HEK293 (cell line): ENCODE data around the gene PLLP.

Source experiments
- GLIS1 ChIP-seq: fragments of 450-650 bp; formaldehyde crosslinking; IDR thresholded peaks from 2 replicates; pipeline ENCODE4 v1.5.1; 2016; ENCODE audit warnings: missing biosample characterization, missing genetic modification characterization
- HIC1 ChIP-seq: fragments of 450-650 bp; formaldehyde crosslinking; IDR thresholded peaks from 2 replicates; pipeline ENCODE4 v1.5.1; 2016; ENCODE audit warnings: missing biosample characterization, missing genetic modification characterization
- IKZF3 ChIP-seq: fragments of 450-650 bp; IDR thresholded peaks from 2 replicates; pipeline ENCODE4 v1.5.0; 2018; ENCODE audit warnings: missing biosample characterization, mild to moderate bottlenecking, missing genetic modification characterization, moderate library complexity
- KLF1 ChIP-seq: fragments of 450-650 bp; formaldehyde crosslinking; IDR thresholded peaks from 2 replicates; pipeline ENCODE4 v1.5.1; 2016; ENCODE audit warnings: missing biosample characterization, missing genetic modification characterization
- KLF16 ChIP-seq: fragments of 450-650 bp; formaldehyde crosslinking; IDR thresholded peaks from 2 replicates; pipeline ENCODE4 v1.5.1; 2017; ENCODE audit warnings: missing biosample characterization, missing genetic modification characterization
- OVOL3 ChIP-seq: fragments of 450-650 bp; formaldehyde crosslinking; IDR thresholded peaks from 2 replicates; pipeline ENCODE4 v1.5.1; 2016; ENCODE audit warnings: missing biosample characterization, missing genetic modification characterization
- PRDM2 ChIP-seq: fragments of 450-650 bp; formaldehyde crosslinking; IDR thresholded peaks from 2 replicates; pipeline ENCODE4 v1.5.1; 2016; ENCODE audit warnings: missing biosample characterization, missing genetic modification characterization, borderline replicate concordance
- SP2 ChIP-seq: fragments of 450-650 bp; formaldehyde crosslinking; IDR thresholded peaks from 2 replicates; pipeline ENCODE4 v1.5.1; 2016; ENCODE audit warnings: missing biosample characterization, missing genetic modification characterization
- ZIC2 ChIP-seq: fragments of 450-650 bp; formaldehyde crosslinking; IDR thresholded peaks from 2 replicates; pipeline ENCODE4 v1.5.1; 2016; ENCODE audit warnings: missing biosample characterization, missing genetic modification characterization
- ZNF16 ChIP-seq: fragments of 450-650 bp; formaldehyde crosslinking; IDR thresholded peaks from 2 replicates; pipeline ENCODE4 v1.5.1; 2016; ENCODE audit warnings: low read depth, missing biosample characterization, missing genetic modification characterization
- ZNF19 ChIP-seq: fragments of 450-650 bp; formaldehyde crosslinking; IDR thresholded peaks from 2 replicates; pipeline ENCODE4; 2016; ENCODE audit warnings: missing biosample characterization, missing genetic modification characterization, low read depth
- ZNF221 ChIP-seq: fragments of 450-650 bp; formaldehyde crosslinking; IDR thresholded peaks from 2 replicates; pipeline ENCODE4 v1.5.1; 2017; ENCODE audit warnings: missing biosample characterization, missing genetic modification characterization, borderline replicate concordance
- ZNF280D ChIP-seq: fragments of 450-650 bp; formaldehyde crosslinking; IDR thresholded peaks from 2 replicates; pipeline ENCODE4 v1.5.1; 2016; ENCODE audit warnings: missing biosample characterization, missing genetic modification characterization
- ZNF335 ChIP-seq: fragments of 450-650 bp; formaldehyde crosslinking; conservative IDR thresholded peaks from 2 replicates; pipeline ENCODE4 v1.5.1; 2016; ENCODE audit warnings: missing biosample characterization, missing genetic modification characterization
- ZNF341 ChIP-seq: fragments of 450-650 bp; formaldehyde crosslinking; IDR thresholded peaks from 2 replicates; pipeline ENCODE4; 2016; ENCODE audit warnings: low read depth, missing biosample characterization, missing genetic modification characterization
- ZNF394 ChIP-seq: fragments of 450-650 bp; formaldehyde crosslinking; IDR thresholded peaks from 2 replicates; pipeline ENCODE4 v1.5.1; 2016; ENCODE audit warnings: missing biosample characterization, missing genetic modification characterization, mild to moderate bottlenecking, moderate library complexity, borderline replicate concordance
- ZNF404 ChIP-seq: fragments of 450-650 bp; formaldehyde crosslinking; IDR thresholded peaks from 2 replicates; pipeline ENCODE4 v1.5.1; 2017; ENCODE audit warnings: missing biosample characterization, missing genetic modification characterization
- ZNF548 ChIP-seq: fragments of 450-650 bp; formaldehyde crosslinking; IDR thresholded peaks from 2 replicates; pipeline ENCODE4 v1.5.1; 2016; ENCODE audit warnings: missing biosample characterization, missing genetic modification characterization
- ZNF571 ChIP-seq: fragments of 450-650 bp; formaldehyde crosslinking; IDR thresholded peaks from 2 replicates; pipeline ENCODE4 v1.5.0; 2017; ENCODE audit warnings: missing biosample characterization, missing genetic modification characterization
- ZNF623 ChIP-seq: fragments of 450-650 bp; formaldehyde crosslinking; IDR thresholded peaks from 2 replicates; pipeline ENCODE4 v1.5.1; 2016; ENCODE audit warnings: missing biosample characterization, missing genetic modification characterization
- ZNF639 ChIP-seq: fragments of 450-650 bp; formaldehyde crosslinking; IDR thresholded peaks from 2 replicates; pipeline ENCODE4 v1.5.1; 2016; ENCODE audit warnings: missing biosample characterization, missing genetic modification characterization
- ZNF692 ChIP-seq: fragments of 450-650 bp; formaldehyde crosslinking; IDR thresholded peaks from 2 replicates; pipeline ENCODE4 v1.5.1; 2016; ENCODE audit warnings: missing biosample characterization, missing genetic modification characterization
- ZNF704 ChIP-seq: fragments of 450-650 bp; formaldehyde crosslinking; IDR thresholded peaks from 2 replicates; pipeline ENCODE4 v1.5.1; 2016; ENCODE audit warnings: missing biosample characterization, missing genetic modification characterization
- ZSCAN30 ChIP-seq: fragments of 450-650 bp; IDR thresholded peaks from 2 replicates; pipeline ENCODE4 v1.5.1; 2018; ENCODE audit warnings: missing biosample characterization, mild to moderate bottlenecking, missing genetic modification characterization, moderate library complexity

Gene PLLP

GRCh38 chr16:57235128-57236021 lies 49.1 kb downstream of the PLLP start (continued):
- peak; percentile 19; the same call in 1 of the 2 replicates for TF ChIP-seq SP2
- TF ChIP-seq OVOL3 (tag by site-specific recombination): no peak
- no peak for TF ChIP-seq ZNF280D (tag by site-specific recombination)
- no peak for TF ChIP-seq KLF16
- no peak for TF ChIP-seq ZSCAN30 (tag by site-specific recombination)
- TF ChIP-seq ZNF221 (tag by site-specific recombination): no peak
- TF ChIP-seq ZNF571 (tag by site-specific recombination): no peak
- TF ChIP-seq ZNF548 (tag by site-specific recombination): no peak
- TF ChIP-seq HIC1 (tag by site-specific recombination): no peak
- TF ChIP-seq ZNF341 (tag by site-specific recombination): no peak
- peak; percentile 69 for TF ChIP-seq ZIC2 (tag by site-specific recombination)
- no peak for TF ChIP-seq IKZF3 (tag by site-specific recombination)
- no peak for TF ChIP-seq ZNF19 (tag by site-specific recombination)
- TF ChIP-seq ZNF404: no peak
- no peak for TF ChIP-seq PRDM2 (tag by site-specific recombination)
- peak; percentile 43; the same call in 1 of the 2 replicates for TF ChIP-seq GLIS1 (tag by site-specific recombination)
- no peak for TF ChIP-seq ZNF394 (tag by site-specific recombination)
- no peak for TF ChIP-seq ZNF623 (tag by site-specific recombination)
- TF ChIP-seq ZNF692: peak; percentile 70
- 0 out of 2 replicates have a peak, but pooled peaks have one; percentile 12 for TF ChIP-seq ZNF335 (tag by site-specific recombination)
- no peak for TF ChIP-seq ZNF16 (tag by site-specific recombination)
- TF ChIP-seq ZNF639 (tag by site-specific recombination): no peak; the same call in 1 of the 2 replicates
- no peak for TF ChIP-seq KLF1 (tag by site-specific recombination)
- no peak for TF ChIP-seq ZNF704 (tag by site-specific recombination)
